ENCODE results near the gene TANC2. TPM values are rescaled to one million over a fixed set of nuclear protein-coding genes. Genes with fewer than 3 reads are reported as not detected.

TANC2 gene
- total RNA-seq, 4 donors from 2014 or later: 7.5 to 21.3 (median 14.6) TPM

GRCh38 chr17:62981933-62982332 lies 15.9 kb downstream of the TANC2 start:
- Histone ChIP-seq H3K9me3 (peaks cover 0 to 13% (median 6%) of the 10 kb centered on the region in 4 donors), H3K36me3 (no peaks in the 10 kb centered on the region), H3K27ac (replicated peaks in 1 of 4) (no peak overlapping the region), H3K27me3 (no peaks in the 10 kb centered on the region), H3K4me1 (no peaks in the 10 kb centered on the region), H3K4me3 (no peak overlapping the region)
- TF ChIP-seq CTCF (IDR thresholded peaks at IDR 0.05) (no peak), POLR2AphosphoS5 (IDR thresholded peaks at IDR 0.05) (no peak), EP300 (IDR thresholded peaks at IDR 0.05) (no peak), POLR2A (IDR thresholded peaks at IDR 0.05; ENCODE audit: low read depth) (no peak)
- DNase-seq (ENCODE audit: extremely low spot score): no peak
- 88% methylated on average over 2 of the region's 2 CpGs for WGBS
- intact Hi-C loops (cut with DNase I): no loop called here

- 95% methylated on average over 1 of the region's 1 CpG for WGBS
- intact Hi-C loops (cut with DNase I): no loop called here
- no peak overlapping the region for H3K27ac ChIP-seq (replicated peaks in 1 of 4)
- H3K9me3 ChIP-seq: peaks cover 0 to 13% (median 6%) of the 10 kb centered on the region in 4 donors
- peaks cover 0 to 5% (median 0%) of the 10 kb centered on the region in 4 donors for H3K4me1 ChIP-seq
- H3K36me3 ChIP-seq: no peaks in the 10 kb centered on the region
- H3K27me3 ChIP-seq: no peaks in the 10 kb centered on the region
- no peak for DNase-seq (ENCODE audit: extremely low spot score)
- H3K4me3 ChIP-seq: no peak overlapping the region
- TF ChIP-seq POLR2A (IDR thresholded peaks at IDR 0.05; ENCODE audit: low read depth) (no peak), CTCF (IDR thresholded peaks at IDR 0.05) (no peak), POLR2AphosphoS5 (IDR thresholded peaks at IDR 0.05) (no peak), EP300 (IDR thresholded peaks at IDR 0.05) (no peak)
Measured at GRCh38 chr17:62984801-62985200, 18.8 kb downstream of the TANC2 start.

GRCh38 chr17:62986549-62986948 lies 20.5 kb downstream of the TANC2 start:
- WGBS: no CpG with 5 or more reads among the region's 4 CpGs
- no peak for DNase-seq (ENCODE audit: extremely low spot score)
- H3K4me3 ChIP-seq: no peak overlapping the region
- peaks cover 0 to 5% (median 0%) of the 10 kb centered on the region in 4 donors for H3K4me1 ChIP-seq
- H3K9me3 ChIP-seq: peaks cover 0 to 13% (median 6%) of the 10 kb centered on the region in 4 donors
- H3K36me3 ChIP-seq: no peaks in the 10 kb centered on the region
- no peaks in the 10 kb centered on the region for H3K27me3 ChIP-seq
- H3K27ac ChIP-seq (replicated peaks in 1 of 4): no peak overlapping the region
- TF ChIP-seq POLR2AphosphoS5 (IDR thresholded peaks at IDR 0.05) (no peak), CTCF (IDR thresholded peaks at IDR 0.05) (no peak), POLR2A (IDR thresholded peaks at IDR 0.05; ENCODE audit: low read depth) (no peak), EP300 (IDR thresholded peaks at IDR 0.05) (no peak)
- intact Hi-C loops (cut with DNase I): no loop called here

GRCh38 chr17:62987136-62987535 lies 21.1 kb downstream of the TANC2 start:
- 98% methylated on average over 6 of the region's 7 CpGs for WGBS

More at GRCh38 chr17:62987136-62987535, 21.1 kb downstream of the TANC2 start:
- H3K27me3 ChIP-seq: no peaks in the 10 kb centered on the region
- H3K9me3 ChIP-seq: peaks cover 0 to 13% (median 6%) of the 10 kb centered on the region in 4 donors
- no peak for TF ChIP-seq EP300 (IDR thresholded peaks at IDR 0.05)
- TF ChIP-seq CTCF (IDR thresholded peaks at IDR 0.05): no peak
- no peak for TF ChIP-seq POLR2A (IDR thresholded peaks at IDR 0.05; ENCODE audit: low read depth)
- no peak for TF ChIP-seq POLR2AphosphoS5 (IDR thresholded peaks at IDR 0.05)
- H3K36me3 ChIP-seq: no peaks in the 10 kb centered on the region
- no peak overlapping the region for H3K27ac ChIP-seq (replicated peaks in 1 of 4)
- intact Hi-C loops (cut with DNase I): no loop called here
- no peak overlapping the region for H3K4me3 ChIP-seq
- H3K4me1 ChIP-seq: peaks cover 0 to 5% (median 0%) of the 10 kb centered on the region in 4 donors
- DNase-seq (ENCODE audit: extremely low spot score): no peak
